HFF-Myc (cell line): ENCODE data around the gene KMT5C.

Source experiments
- DNase-seq: peaks from one replicate; pipeline ENCODE4 v3.0.0-alpha.2; 2011; ENCODE audit warnings: low read depth; ENCODE audit errors: extremely low read depth
- H3K4me3 ChIP-seq: replicated peaks from 2 replicates; pipeline ENCODE4 v1.5.1; 2011; ENCODE audit warnings: low read depth, mild to moderate bottlenecking, control low read depth, low read length
- CTCF ChIP-seq: IDR thresholded peaks from 2 replicates; pipeline ENCODE4 v1.5.1; 2012; ENCODE audit warnings: mild to moderate bottlenecking, low read depth, low read length, control low read depth; ENCODE audit errors: missing control alignments

Gene KMT5C

DNA sequence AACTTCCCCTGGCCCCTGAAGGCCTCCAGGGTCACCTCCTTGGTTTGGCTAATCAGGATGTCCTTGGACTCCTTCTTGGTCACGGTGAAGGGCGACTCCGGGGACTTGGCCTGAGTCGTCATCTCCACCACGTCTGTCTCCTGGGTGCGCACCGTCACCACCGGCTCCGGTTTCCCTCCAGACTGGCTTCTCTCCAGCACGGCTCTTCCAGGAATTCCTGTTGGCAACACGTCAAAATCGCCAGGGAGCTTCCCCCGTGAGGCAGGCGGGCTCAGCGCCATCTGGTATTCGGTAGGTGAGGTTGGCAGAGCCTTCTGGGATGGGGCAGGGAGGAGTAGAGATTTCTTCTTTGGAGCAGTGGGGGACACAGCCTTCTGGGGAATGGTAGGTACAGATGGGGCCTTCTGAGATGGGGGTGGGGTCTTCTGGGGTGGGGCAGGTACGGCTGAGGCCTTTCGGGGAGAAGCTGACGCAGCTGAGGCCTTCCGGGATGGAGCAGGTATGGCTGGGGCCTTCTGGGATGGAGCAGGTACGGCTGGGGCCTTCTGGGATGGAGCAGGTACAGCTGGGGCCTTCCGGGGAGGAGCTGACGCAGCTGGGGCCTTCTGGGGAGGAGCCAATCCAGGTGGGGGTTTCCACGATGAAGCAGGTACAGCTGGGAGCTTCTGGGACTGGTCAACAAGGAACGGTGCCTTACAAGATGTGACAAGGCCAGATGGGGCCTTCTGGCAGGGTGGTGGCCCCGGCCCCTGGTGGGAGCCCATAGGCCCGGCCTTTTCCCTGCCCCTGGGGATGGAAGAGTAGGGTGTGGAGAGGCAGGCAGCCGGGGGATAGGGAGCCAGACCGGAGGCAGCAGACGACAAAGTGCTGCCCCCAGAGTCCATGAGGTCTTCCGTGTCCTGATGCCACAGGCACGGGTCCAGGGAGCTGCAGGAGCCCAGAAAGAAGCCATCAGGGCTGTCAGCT, 19.6 kb downstream of the KMT5C start:
- no peak for TF ChIP-seq CTCF
- no peak for DNase-seq

GRCh38 chr19:55360902-55361301, 21.2 kb downstream of the KMT5C start:
- TF ChIP-seq CTCF: no peak
- no peak overlapping the region for H3K4me3 ChIP-seq
- DNase-seq: no peak

More for the DNA sequence above, 19.6 kb downstream of the KMT5C start:
- no peak overlapping the region for H3K4me3 ChIP-seq

- no peak overlapping the region for H3K4me3 ChIP-seq
- no peak for TF ChIP-seq CTCF
- DNase-seq: no peak
Observed at GRCh38 chr19:55362174-55362989, 22.7 kb downstream of the KMT5C start.

DNA sequence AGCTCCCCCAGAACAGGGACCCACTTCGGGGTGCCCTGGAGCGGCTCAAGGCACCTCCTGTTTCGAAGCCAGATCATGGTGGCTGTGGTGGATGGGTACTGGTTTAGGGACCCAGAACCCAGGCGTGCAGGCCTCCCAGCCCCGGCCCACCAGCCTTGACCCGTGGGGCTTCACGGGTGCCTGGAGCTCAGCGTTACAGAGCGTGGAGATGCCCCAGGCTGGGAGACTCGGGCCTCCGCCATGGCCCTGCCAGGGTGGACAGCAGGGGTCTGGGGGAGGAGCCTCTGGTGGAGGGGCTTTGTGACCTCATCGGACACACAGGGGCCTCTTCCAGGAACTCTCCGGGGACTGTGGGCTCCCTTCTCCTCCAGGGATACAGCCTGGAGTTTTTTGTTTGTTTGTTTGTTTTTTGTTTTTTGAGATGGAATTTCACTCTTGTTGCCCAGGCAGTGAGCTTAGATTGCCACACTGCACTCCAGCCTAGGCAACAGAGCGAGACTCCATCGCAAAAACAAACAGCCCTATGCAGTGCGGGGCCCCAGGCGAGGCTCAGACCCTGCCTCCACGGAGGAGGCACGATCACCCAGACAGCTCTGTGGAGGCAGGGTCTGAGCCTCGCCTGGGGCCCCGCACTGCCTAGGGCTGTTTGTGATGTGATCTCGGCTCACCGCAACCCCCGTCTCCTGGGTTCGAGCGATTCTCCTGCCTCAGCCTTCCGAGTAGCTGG, 23.5 kb downstream of the KMT5C start, which contains the start of gene GARIN5B:
Gene GARIN5B, minus strand, starts transcription at position 271 of the 727 bp plus-strand sequence. Its CDS starts 194 bp downstream, at position 77.
- DNase-seq: no peak
- no peak for TF ChIP-seq CTCF
- no peak within 1 kb of the TSS for H3K4me3 ChIP-seq

- TF ChIP-seq CTCF: no peak
- H3K4me3 ChIP-seq: no peak overlapping the region
- no peak for DNase-seq
Observed at GRCh38 chr19:55365245-55365644, 25.6 kb downstream of the KMT5C start.

GRCh38 chr19:55365964-55366363, 26.3 kb downstream of the KMT5C start:
- H3K4me3 ChIP-seq: no peak overlapping the region

More at GRCh38 chr19:55365964-55366363, 26.3 kb downstream of the KMT5C start:
- TF ChIP-seq CTCF: no peak
- no peak for DNase-seq
